Kidney glomerular epithelial cell (primary cell): Measurements from ENCODE around the gene HTR1B.

Source experiments
- DNase-seq: peaks from one replicate; lab custom pipeline; 2025; lab: John Stamatoyannopoulos, UW

The HTR1B gene, protein sequence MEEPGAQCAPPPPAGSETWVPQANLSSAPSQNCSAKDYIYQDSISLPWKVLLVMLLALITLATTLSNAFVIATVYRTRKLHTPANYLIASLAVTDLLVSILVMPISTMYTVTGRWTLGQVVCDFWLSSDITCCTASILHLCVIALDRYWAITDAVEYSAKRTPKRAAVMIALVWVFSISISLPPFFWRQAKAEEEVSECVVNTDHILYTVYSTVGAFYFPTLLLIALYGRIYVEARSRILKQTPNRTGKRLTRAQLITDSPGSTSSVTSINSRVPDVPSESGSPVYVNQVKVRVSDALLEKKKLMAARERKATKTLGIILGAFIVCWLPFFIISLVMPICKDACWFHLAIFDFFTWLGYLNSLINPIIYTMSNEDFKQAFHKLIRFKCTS

GRCh38 chr6:77463308-77463860, at the start of gene HTR1B:
TSS of gene HTR1B (minus strand) at chr6:77463491. CDS start at chr6:77463403, 88 bp downstream.
- no peak for DNase-seq

DNA sequence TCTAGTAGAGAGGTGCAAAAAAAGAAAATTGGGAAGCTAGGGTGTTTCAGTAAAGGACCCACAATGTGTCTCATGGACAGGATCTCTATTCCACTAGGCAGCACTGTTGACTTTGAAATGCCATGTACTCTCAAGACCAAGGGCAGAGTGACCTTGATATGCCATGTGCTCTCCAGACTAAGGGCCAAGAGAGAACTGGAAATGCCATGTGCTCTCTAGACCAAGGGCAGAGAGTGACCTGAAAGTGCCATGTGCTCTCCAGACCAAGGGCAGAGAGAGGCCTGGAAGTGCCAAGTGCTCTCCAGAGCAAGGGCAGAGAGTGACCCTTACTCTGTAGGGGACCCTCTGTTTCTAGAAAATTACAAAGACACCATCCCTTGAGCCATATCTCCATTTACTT, 49.3 kb upstream of the HTR1B start:
- no peak for DNase-seq

DNA sequence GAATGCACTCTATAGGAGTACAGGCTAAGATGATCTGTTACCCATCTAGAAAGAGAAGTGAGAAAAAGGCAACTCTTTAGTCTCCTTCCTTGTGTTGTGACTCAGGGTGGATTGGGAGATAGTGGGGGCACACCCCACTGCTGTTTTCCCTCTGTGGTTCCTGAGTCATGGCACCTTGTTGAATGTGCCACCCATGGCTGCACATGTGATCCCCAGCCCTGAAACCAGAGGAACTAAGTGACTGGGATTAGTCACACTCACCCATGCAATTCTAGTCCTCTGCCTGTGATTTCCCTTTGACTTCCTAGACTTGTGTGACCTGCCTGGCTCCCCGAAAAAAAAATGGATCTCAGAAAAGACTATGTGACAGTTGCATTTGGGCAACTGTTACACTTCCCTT, 48.6 kb upstream of the HTR1B start:
- no peak for DNase-seq

- no peak for DNase-seq
These were observed 39.7 kb upstream of the HTR1B start for GRCh38 chr6:77502981-77503380.

DNA sequence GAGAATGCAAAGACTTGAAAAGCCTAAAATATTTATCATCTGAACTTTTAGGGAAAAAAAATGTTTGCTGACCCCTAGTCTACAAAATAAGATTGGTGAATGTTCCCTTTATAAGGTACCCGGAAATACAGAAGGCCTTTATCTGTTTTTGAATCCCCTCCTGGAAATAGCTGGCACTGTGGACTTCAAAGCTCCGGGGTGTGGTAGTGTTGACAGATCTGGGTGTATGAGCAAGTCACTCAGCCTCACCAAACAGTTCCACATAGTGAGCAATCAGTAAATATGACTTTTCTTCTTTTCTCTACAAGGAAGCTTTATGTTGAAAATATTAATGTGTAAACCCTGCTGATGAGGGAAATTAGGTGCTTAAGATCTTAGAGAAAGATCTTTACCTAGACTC, 29.2 kb upstream of the HTR1B start:
- DNase-seq: no peak

DNA sequence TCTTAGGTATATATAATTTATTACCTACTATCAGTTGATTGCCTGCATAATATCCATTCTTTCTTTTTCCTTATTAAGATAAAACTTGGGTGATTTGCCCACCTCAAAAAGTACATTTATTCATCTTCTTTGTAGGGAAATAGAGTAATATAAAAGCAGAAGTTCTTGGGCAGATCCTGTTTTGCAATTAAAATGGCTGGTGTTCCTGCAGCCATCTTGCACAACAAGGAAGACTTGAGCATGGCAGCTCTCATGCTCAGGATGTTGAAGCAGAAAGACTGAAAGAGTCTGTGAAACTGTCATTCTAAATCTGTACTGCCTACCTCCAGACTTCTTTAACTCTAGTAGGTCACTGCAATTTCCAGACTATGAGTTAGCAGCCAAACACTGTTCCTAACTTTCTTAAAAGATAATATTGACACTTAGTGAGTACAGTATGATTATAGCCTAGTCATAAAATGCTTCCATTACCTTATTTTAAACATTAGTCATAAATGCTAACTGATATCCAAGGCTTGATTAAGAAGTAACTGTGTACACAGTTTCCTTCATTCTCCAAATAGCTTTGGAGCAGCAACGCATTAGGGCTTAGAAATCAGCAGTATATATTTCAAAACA, 24.6 kb upstream of the HTR1B start:
- no peak for DNase-seq

DNA sequence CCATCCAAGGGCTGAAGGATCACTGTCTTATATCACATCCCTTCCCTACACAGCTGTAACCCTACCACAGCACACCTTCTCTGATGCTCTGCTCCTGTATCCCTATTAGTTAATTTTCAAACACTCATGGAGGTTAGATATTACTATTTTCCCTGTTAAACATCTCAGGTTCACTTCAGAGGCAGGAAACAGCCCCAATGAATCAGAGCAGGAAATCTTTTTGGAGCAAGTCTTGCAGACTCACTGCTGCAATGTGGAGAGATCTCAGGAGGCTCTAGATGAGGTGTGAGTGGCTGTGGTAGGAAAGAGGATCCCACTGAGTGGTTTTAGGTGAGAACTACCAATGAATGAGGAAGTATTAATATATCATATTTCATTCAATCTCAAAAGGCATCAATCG, 19.7 kb upstream of the HTR1B start:
- DNase-seq: no peak

DNA sequence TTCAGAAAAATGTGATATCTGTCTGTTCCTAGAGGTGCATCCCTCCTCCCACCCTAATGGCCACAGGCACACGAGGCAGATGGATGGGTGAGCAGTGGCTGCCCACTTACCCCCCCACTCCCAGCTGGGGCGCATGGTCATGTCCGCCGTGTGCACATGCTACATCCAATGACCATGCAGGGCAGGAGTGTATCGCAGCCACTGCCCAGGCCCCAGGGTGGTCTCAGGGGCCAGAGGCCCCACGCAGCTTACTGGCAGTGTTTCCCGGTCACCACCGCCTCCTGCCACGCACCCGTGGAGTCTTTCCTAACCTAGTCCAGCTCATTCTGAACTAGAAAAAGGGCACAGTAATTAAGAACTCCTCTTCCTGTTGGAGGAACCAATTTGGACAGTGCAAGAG, 11.7 kb upstream of the HTR1B start:
- DNase-seq: no peak

GRCh38 chr6:77474286-77474956, 11.1 kb upstream of the HTR1B start:
- DNase-seq: no peak

DNA sequence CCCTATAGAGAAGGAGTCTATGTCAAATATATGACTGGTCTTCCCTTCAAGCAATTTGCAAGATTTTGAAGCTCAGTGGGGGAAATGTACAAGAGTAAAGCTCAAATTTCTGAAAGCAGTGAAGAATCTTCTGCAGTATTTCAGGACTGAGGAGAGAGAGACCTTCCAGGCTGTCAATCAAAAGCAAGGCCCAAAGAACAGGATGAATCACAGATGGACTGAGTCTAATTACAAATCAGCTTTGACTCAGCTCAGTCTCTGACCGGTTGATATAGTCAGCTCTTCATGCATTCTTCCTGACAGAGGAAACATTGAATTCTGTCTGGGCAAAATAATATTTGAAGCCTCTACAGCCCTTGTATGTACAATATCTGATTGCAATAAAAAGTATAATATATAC, 7.7 kb upstream of the HTR1B start:
- peak; percentile 20 for DNase-seq

DNA sequence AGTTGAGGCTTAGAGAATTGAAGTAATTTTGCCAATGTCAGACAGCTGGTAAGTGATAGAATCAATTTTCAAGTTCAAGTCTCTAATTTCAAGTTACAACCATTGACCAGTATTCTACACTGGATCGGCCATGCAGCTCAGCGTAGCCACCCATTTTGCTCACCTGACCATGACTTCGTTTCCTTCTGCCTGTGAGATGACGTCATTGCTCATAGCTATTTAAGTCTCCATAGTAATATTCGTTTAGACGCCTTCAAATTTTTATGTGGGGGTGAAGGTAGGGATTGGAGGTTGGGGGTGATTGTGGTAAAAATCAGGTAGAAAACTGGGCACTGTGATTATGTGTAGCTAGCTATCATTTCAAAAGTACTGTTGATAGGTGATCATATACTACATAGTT, 5.6 kb upstream of the HTR1B start:
- no peak for DNase-seq

DNA sequence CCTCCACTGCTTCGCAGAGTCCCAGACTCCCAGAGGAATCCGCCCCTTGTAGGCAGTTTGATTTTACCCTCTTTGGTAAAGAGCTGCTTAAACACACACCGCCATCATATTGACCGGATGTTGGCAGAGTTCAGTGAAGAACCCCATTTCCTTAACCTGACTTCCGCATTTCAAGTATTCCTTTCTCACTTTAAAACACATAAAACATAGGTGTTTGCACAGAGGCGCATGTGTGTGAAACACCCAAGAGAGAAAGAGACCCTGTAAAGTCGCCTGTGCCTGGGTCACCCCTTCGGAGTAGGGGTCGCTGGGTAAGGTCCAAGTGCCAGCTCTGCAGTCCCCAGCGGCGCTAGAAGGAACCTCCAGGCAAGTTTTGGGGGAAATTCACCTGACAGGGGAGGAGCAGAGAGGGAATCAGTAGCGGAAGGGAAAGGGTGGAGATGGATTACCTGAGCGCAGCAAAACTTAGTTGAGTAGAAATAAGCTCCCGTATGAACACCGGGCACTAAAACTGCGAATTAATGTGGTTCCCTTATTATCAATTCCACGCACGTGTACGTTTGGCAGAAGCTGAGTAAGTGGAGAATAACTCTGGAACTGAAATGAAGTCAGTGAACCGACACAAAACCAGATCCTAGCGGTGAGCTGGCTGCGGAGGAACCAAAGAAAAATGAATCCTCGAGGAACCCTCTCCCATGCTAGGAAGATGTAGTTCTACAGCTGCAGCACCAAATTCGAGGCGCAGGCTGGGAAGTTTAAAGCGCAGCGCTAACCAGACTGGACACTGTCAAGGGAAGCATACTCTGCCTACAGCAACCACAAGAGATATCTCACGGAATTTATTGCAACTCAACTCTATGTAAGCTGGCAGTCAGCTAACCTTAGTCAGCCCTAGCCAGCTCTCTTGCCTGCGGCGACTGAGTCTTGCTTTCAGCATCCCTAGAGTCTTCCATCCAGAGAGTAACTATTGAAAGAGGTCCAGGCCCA, 3.5 kb upstream of the HTR1B start:
- peak; percentile 28 for DNase-seq

DNA sequence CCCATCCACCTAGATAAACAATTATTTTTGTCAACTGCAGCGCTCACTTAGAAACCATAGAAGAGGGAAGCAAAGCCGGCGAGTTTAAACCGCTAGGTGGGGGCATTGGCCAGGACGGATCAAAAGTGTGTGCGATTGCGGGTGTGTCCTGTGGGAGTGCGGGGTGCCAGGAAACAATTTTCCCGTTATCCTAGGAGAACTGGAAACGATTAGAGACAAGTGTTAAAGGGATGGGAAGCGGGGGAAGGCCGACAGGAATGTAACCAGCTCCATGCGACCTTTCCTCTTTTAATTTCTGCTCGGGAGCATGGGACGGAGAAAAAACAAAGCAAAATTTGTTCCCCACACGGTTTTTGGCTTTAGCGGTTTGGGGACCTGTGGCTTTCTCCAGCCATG, 2.8 kb upstream of the HTR1B start:
- peak; percentile 87 for DNase-seq

DNA sequence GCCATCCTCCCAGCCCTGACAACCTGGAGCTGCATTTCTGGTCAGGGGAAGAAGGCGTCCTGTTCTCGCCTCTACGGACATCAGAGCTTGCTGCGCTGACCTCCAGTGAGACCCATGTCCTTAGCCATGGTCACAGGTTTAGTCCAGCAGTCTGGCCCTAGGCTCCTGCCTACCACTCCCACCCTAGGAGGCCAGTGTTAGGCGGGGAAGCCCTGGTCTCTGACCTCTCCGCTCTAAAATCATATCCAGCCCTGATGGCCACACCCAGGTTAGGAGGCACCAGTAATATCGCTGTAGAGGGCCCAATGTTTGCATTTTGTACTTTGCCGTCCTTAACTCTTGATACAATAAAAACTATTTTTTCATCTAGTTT, 1.2 kb upstream of the HTR1B start:
- no peak for DNase-seq

DNA sequence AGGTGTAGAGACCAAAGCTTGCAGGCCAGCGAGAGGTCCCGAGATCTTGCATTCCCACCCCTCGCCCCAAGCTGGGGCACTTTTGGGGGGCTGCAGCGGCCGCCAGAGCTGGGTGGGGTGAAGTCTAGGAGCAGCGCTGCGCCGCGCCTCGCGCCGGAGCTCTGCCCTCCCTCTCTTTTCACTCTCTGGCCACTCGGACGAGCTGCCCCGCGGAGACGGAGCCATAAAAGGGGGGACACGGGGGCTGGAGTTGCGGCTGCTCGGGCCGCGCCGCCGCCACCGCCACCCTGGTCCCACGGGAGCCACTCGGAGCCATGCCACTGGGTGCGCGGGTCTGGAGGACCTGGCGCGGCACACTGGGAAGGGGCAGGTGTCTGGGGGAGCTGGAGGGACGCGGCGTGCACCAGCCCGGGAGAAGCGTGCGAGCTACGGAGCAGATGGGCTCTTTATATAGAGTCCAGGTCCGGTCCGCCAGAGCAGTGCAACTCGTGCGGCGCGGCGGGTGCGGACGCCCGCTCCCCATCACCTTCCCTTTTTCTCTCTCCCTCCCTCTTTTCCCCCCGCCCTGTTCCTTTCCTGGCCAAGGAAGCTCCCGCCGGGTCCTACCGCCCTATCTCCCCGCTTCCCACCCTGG, 687 bp upstream of the HTR1B start:
- no peak for DNase-seq

DNA sequence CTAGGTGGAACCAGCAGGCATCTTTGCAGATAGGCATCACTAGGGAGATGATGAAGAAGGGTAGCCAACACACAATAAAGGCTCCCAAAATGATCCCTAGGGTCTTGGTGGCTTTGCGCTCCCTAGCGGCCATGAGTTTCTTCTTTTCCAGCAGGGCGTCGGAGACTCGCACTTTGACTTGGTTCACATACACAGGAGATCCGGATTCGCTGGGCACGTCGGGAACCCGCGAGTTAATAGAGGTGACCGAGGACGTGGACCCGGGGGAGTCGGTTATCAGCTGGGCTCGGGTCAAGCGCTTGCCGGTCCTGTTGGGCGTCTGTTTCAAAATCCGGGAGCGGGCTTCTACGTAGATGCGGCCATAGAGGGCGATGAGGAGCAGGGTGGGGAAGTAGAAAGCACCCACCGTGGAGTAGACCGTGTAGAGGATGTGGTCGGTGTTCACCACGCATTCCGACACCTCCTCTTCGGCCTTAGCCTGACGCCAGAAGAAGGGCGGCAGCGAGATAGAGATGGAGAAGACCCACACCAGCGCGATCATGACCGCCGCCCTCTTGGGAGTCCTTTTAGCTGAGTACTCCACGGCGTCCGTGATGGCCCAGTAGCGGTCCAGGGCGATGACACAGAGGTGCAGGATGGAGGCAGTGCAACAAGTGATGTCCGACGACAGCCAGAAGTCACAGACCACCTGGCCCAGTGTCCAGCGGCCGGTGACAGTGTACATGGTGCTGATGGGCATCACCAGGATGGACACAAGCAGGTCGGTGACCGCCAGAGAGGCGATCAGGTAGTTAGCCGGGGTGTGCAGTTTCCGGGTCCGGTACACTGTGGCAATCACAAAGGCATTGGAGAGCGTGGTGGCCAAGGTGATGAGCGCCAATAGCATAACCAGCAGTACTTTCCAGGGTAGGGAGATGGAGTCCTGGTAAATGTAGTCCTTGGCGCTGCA, 658 bp downstream of the HTR1B start:
- DNase-seq: no peak

- DNase-seq: no peak
These were observed 1.5 kb downstream of the HTR1B start for GRCh38 chr6:77461796-77462195.

DNA sequence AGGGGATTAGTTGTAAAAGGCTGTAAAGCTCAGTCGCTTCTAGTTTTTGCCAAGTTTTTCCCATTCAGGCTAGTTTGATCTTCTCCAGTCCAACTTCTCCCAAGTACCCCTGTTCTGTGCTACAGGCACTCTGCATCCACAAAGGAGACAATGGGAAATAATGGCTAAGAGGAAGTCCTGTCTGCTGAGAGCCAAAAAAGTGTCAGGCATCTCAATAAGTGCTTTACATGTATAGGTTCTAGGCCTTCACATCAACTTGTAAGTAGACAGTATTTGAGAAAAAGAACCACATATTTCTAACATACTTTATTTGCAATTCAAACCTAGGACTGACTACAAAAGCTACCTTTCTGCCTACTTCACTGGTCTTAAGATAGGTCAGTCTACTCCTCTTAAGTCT, 4.9 kb downstream of the HTR1B start:
- no peak for DNase-seq

DNA sequence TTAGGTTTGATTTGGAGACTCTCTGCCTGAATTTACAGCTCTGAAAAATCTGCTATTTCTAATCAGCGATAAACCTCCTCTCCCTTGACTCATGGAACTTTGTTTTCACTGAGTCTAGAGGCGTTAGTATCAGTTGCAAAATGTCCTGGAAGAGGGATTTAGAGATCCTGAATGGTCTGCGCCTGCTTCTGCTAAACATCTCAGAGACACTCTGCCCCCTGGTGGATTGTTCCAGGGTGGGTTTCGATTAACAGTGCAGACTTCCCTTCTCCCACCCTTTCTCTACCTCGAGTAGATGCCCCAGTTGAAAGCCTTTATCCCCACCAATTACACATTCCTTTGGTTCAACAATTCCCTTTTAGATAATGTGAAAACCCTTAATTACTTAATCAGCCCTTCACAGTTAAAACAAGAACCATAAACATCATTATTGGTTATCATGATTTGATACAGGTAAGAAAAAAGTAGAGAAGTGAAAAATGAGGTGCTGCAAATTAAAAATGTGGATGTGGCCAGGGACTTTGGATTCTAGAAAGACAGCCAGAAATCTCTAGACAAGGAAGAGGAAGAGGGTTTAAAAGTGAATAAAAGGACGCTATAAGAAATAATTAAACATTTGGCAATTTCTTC, 5.5 kb downstream of the HTR1B start:
- DNase-seq: peak; percentile 66
